Thoracic aorta (tissue), 2 donors: Measurements from ENCODE around the gene IFNL3. TPM values are rescaled to one million over a fixed set of nuclear protein-coding genes. Genes with fewer than 3 reads are reported as not detected.
"Not testable (repeated sequence)": the region's sequence is repeated elsewhere in the genome, so short reads cannot be mapped to it uniquely, and the experiment has no call there.

Source experiments
- ATAC-seq: fragments of 150-250 bp; one replicate; pipeline ENCODE4 v1.8.0; 2017; ENCODE audit warnings: low read depth; ENCODE audit not compliant: insufficient number of reproducible peaks, low FRiP score
- DNase-seq: peaks from one replicate; pipeline ENCODE4 v3.0.0-alpha.2; 2020; ENCODE audit warnings: low spot score
- H3K27ac ChIP-seq, 2 donors: fragments of 200-600 bp; sonication (generic); 1 replicate in 1 of 2; 2 replicates in 1 of 2; pipeline ENCODE4 v1.5.1; 2016; ENCODE audit warnings: mild to moderate bottlenecking in 2 of 2, moderate library complexity in 2 of 2
- H3K27me3 ChIP-seq: fragments of 200-600 bp; sonication (generic); replicated peaks from 2 replicates; pipeline ENCODE4 v1.6.0; 2016; ENCODE audit warnings: mild to moderate bottlenecking; ENCODE audit not compliant: insufficient read depth
- H3K36me3 ChIP-seq: fragments of 200-600 bp; sonication (generic); one replicate; pipeline ENCODE4 v1.5.1; 2016
- H3K4me1 ChIP-seq, 2 donors: fragments of 200-600 bp; sonication (generic); 1 replicate in 1 of 2; 2 replicates in 1 of 2; pipeline versions ENCODE4 v1.5.1 to v1.6.0; 2016; ENCODE audit warnings: low read depth in 2 of 2, mild to moderate bottlenecking in 1 of 2; ENCODE audit not compliant: control insufficient read depth in 1 of 2
- H3K4me3 ChIP-seq: fragments of 200-600 bp; sonication (generic); 2 replicates; pipeline ENCODE4 v1.5.1; 2016; ENCODE audit warnings: mild to moderate bottlenecking
- H3K9me3 ChIP-seq: fragments of 200-600 bp; sonication (generic); 2 replicates; pipeline ENCODE4 v1.5.1; 2016
- CTCF ChIP-seq: fragments of 200-600 bp; sonication (generic); IDR thresholded peaks from one replicate; pipeline ENCODE4 v1.5.1; 2019; ENCODE audit warnings: antibody characterized with exemption
- total RNA-seq, 2 donors: library from RNA; depleted of rRNA; stranded (reverse); fragments of >200 nt; gene quantifications; one replicate each; pipeline versions ENCODE4 v1.1.0 to v1.2.3, GENCODE V29; 2016

IFNL3 gene
- total RNA-seq, 2 donors from 2014 or later, result not detected

GRCh38 chr19:39230096-39230764, 14.6 kb downstream of the IFNL3 start:
- ATAC-seq, result no peak
- H3K27ac ChIP-seq, result no peak overlapping the region

GRCh38 chr19:39224910-39225309, 19.9 kb downstream of the IFNL3 start:
- ATAC-seq, result no peak
- H3K9me3 ChIP-seq, result no peaks in the 10 kb centered on the region
- no peaks in the 10 kb centered on the region for H3K4me1 ChIP-seq
- no peaks in the 10 kb centered on the region for H3K36me3 ChIP-seq
- no peak for DNase-seq
- no peaks in the 10 kb centered on the region for H3K27me3 ChIP-seq
- no peak for TF ChIP-seq CTCF
- no peak overlapping the region for H3K4me3 ChIP-seq
- H3K27ac ChIP-seq, result no peak overlapping the region

More at GRCh38 chr19:39230096-39230764, 14.6 kb downstream of the IFNL3 start:
- no peaks in the 10 kb centered on the region for H3K27me3 ChIP-seq
- no peaks in the 10 kb centered on the region for H3K9me3 ChIP-seq
- DNase-seq, result no peak
- no peak overlapping the region for H3K4me3 ChIP-seq
- TF ChIP-seq CTCF, result no peak
- no peaks in the 10 kb centered on the region for H3K36me3 ChIP-seq
- H3K4me1 ChIP-seq, result no peaks in the 10 kb centered on the region

- no peak for TF ChIP-seq CTCF
- Histone ChIP-seq H3K4me1 (no peaks in the 10 kb centered on the region), H3K4me3 (no peak overlapping the region), H3K27me3 (no peaks in the 10 kb centered on the region), H3K9me3 (no peaks in the 10 kb centered on the region), H3K27ac (no peak overlapping the region), H3K36me3 (no peaks in the 10 kb centered on the region)
- no peak for DNase-seq
- ATAC-seq, result no peak
Measured at GRCh38 chr19:39223703-39224279, 21.0 kb downstream of the IFNL3 start.

GRCh38 chr19:39219108-39219507, 25.7 kb downstream of the IFNL3 start:
- not testable (repeated sequence) for ATAC-seq, H3K36me3 ChIP-seq, H3K27ac ChIP-seq, H3K27me3 ChIP-seq, H3K9me3 ChIP-seq, DNase-seq, H3K4me1 ChIP-seq, H3K4me3 ChIP-seq

GRCh38 chr19:39218230-39219007, 26.4 kb downstream of the IFNL3 start:
- no peak overlapping the region for H3K27ac ChIP-seq
- H3K27me3 ChIP-seq, result no peaks in the 10 kb centered on the region
- ATAC-seq, result no peak
- H3K36me3 ChIP-seq, result no peaks in the 10 kb centered on the region
- H3K4me3 ChIP-seq, result no peak overlapping the region
- peaks cover 3% of the 10 kb centered on the region for H3K9me3 ChIP-seq
- no peaks in the 10 kb centered on the region for H3K4me1 ChIP-seq
- DNase-seq, result no peak
- no peak for TF ChIP-seq CTCF
